Hepatocyte (in vitro differentiated cells): ENCODE data around the gene EPB41L4B.

ENCODE experiments used
- CTCF ChIP-seq: fragments of 200-600 bp; sonication (generic); IDR thresholded peaks from 2 replicates; pipeline ENCODE4 v1.5.1; 2016; ENCODE audit warnings: antibody characterized with exemption, mild to moderate bottlenecking; ENCODE audit not compliant: poor library complexity
- EZH2 ChIP-seq: fragments of 200-600 bp; sonication (generic); IDR thresholded peaks from 2 replicates; pipeline ENCODE4 v1.6.1; 2016; ENCODE audit warnings: antibody characterized with exemption, mild to moderate bottlenecking, borderline replicate concordance
- EZH2phosphoT487 ChIP-seq: fragments of 200-600 bp; sonication (generic); IDR thresholded peaks from one replicate; pipeline ENCODE4 v1.6.1; 2018; ENCODE audit warnings: antibody characterized with exemption, mild to moderate bottlenecking, low read depth, moderate library complexity; ENCODE audit not compliant: unreplicated experiment, severe bottlenecking

DNA sequence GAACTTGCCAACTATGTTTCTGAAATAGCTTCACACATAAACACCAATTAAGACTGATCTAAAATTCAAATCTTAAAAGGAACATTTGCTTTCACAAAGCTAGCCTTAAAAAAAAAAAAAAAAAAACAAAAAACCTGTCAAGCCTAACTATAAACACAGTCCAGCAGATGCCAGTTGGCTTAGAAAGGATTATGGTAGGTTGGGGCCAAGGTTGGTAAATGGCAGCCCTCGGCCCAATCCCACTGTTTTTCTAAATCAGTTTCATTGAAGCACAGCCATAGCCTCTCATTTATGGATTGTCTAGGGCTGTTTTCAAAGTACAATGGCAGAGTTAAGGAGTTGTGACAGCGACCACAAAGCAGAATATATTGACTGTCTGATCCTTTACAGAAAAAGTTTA is 78.1 kb downstream of the EPB41L4B start:
- TF ChIP-seq CTCF (no peak), EZH2phosphoT487 (no peak), EZH2 (no peak)
